Coronary artery (tissue), 2 donors: ENCODE measurements around the gene MACROD2.
A peak's percentile ranks its signal among the peaks of the same experiment; 100 is the strongest.

ENCODE experiments used
- DNase-seq: peaks from one replicate; pipeline ENCODE4 v3.0.0-alpha.2; 2017; ENCODE audit warnings: low spot score
- H3K27ac ChIP-seq, 2 donors: fragments of 200-600 bp; sonication (generic); one replicate each; pipeline ENCODE4 v1.5.1; 2016 to 2019
- H3K4me3 ChIP-seq: fragments of 200-600 bp; sonication (generic); 2 replicates; pipeline ENCODE4 v1.5.1; 2016; ENCODE audit warnings: mild to moderate bottlenecking, moderate library complexity
- CTCF ChIP-seq: fragments of 200-600 bp; sonication (generic); IDR thresholded peaks from one replicate; pipeline ENCODE4 v1.5.1; 2019; ENCODE audit warnings: antibody characterized with exemption

MACROD2 gene

GRCh38 chr20:15645816-15646215 lies 1650.5 kb downstream of the MACROD2 start:
- H3K4me3 ChIP-seq: no peak overlapping the region
- H3K27ac ChIP-seq: no peak overlapping the region
- no peak for TF ChIP-seq CTCF
- DNase-seq: no peak

DNA sequence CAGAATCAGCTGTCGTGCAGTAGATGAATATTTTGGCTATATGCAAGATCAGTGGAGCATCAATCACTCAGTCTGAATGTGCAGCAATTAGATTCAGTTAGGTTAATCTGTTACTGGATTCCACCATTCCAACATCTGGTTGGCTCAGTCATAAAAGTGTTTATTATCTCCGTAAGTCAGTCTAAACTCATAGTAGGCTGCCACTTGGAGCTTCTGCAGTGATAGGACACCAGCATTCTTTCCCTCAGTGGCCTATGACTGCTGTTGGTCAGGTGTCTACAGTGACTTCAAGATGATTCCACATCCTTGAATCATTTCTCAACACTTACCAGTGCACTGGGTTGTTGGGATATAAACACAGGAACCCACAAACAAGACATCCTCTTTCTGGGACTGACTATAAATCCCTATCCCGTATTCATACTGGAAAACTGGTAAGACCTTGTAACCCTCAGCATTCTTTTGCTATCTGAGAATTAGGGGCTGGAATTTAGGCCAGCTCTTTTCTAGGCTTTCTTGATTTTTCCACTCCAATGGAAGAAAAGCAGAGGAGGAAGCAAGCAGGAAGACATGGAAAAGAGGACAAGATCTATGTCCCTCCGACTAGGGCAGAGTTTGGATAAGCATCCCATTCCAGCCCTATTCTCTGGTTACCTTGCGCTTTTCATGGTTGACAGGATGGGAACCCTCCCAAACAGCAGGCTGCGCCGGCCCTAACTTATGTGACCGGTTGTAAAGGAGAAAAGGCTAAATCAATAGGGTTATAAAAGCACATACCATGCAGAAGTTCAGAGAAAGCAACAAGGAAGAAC lies 1658.3 kb downstream of the MACROD2 start:
- no peak for DNase-seq
- no peak for TF ChIP-seq CTCF
- H3K4me3 ChIP-seq: no peak overlapping the region
- H3K27ac ChIP-seq: no peak overlapping the region

DNA sequence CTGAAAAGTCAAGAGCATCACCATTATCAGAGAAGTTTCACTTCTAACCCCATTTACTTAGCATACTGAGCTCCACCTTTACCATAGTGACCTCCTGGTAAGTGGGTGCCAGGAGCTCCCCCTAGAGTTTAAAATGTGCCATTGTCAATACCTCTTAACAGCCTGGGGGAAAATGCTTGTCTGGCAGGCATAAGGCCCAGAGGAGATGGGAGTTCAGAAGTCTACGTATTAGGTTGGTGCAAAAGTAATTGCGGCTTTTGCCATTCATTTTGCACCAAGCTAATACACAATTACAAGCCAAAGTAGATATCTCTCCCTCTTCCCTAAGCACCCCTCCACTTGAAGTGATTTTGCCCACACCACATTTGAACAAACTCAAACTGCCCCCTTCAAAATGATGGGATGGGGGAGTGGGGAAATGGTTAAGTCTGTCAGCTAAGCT lies 1658.9 kb downstream of the MACROD2 start:
- no peak for TF ChIP-seq CTCF
- no peak overlapping the region for H3K27ac ChIP-seq
- H3K4me3 ChIP-seq: no peak overlapping the region
- no peak for DNase-seq

DNA sequence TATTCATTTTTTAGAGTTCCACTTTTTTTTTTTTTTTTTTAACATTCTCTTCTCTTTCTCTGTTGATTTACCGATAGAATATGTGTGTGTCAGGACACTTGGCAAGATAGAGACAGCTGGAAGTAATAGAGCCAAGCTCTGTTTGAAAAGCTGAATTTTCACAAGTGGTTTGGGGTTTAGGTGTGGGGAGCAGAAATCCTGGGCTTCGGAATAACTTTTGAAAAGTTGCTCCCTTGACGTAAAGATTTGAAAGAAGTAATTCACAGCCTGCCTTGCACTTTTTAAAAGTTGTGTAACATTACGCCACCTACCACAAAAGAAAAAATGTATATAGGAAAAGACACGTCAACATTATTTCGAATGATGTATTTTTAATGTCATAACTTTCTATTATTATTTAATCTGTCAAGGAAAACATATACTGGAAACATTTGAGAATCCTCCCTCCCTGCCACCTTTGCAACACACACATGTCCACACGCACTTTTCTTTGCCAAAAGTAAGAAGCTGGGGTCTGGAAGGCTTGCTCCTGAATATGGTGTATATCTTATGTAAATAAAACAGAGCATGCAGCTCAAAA lies 1660.1 kb downstream of the MACROD2 start:
- no peak for DNase-seq
- no peak overlapping the region for H3K27ac ChIP-seq
- H3K4me3 ChIP-seq: no peak overlapping the region
- TF ChIP-seq CTCF: no peak

- no peak overlapping the region for H3K27ac ChIP-seq
- TF ChIP-seq CTCF: no peak
- DNase-seq: no peak
- H3K4me3 ChIP-seq: no peak overlapping the region
Observed at GRCh38 chr20:15656124-15656523, 1660.8 kb downstream of the MACROD2 start.

DNA sequence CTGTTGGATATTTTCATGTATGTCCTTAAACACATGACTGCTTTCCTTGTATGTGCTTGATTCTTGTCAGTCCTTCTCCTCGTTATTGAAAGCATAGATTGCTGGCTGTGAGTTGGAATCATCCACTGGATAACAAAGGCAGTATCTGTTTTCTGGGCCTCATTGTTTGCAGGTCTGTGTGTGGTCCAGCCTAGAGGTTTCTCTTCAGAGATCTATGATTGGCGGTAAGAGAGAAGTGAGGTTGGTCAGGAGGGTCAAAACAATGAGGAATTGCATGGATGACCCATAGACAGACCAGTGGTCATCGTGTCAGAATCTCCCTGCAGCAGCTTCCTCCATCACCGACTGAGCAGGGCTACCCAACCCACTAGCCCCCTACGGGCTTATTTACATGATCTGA lies 1663.0 kb downstream of the MACROD2 start:
- Histone ChIP-seq H3K4me3 (no peak overlapping the region), H3K27ac (no peak overlapping the region)
- TF ChIP-seq CTCF: no peak
- no peak for DNase-seq

DNA sequence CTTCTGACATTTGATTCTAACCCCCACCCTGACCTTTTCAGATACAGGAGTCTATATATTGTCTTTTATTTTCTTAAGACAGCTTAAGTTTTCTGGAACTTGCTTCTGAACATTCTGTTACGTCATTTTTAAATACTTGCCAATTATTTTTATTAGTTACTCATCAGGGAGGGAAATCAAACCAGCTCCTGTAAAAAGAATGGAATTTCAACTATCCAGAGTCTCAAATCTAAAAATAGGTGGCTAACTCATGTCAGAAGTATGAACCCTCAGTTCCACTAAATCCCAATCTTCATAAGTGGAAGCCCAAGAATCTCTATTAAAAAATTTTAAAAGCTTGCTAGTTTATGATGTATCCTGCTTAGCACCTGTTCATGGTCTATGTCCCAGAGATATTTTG lies 1677.9 kb downstream of the MACROD2 start:
- Histone ChIP-seq H3K27ac (peak overlapping the region; percentile 23 to 49), H3K4me3 (no peak overlapping the region)
- no peak for DNase-seq
- TF ChIP-seq CTCF: no peak
